DOHH2 (cell line): ENCODE measurements around the gene CNOT6.

ENCODE experiments used
- H3F3A ChIP-seq: fragments of 200-600 bp; sonication (generic), shearing (Covaris generic); 2 replicates; pipeline ENCODE4 v1.6.0; 2016; ENCODE audit warnings: antibody characterized with exemption, mild to moderate bottlenecking; ENCODE audit not compliant: control insufficient read depth, insufficient read depth
- H3K27ac ChIP-seq: fragments of 200-600 bp; sonication (generic); 2 replicates; pipeline ENCODE4 v1.5.1; 2014; ENCODE audit warnings: low read depth, mild to moderate bottlenecking, low read length, moderate library complexity
- H3K27me3 ChIP-seq: fragments of 200-600 bp; sonication (generic); 2 replicates; pipeline ENCODE4 v1.6.1; 2014; ENCODE audit warnings: mild to moderate bottlenecking, low read length, mixed read lengths; ENCODE audit not compliant: control insufficient read depth
- H3K36me3 ChIP-seq: fragments of 200-600 bp; sonication (generic); 2 replicates; pipeline ENCODE4 v1.6.1; 2014; ENCODE audit warnings: mild to moderate bottlenecking, low read length, moderate library complexity, mixed read lengths; ENCODE audit not compliant: control insufficient read depth
- H3K4me1 ChIP-seq: fragments of 200-600 bp; sonication (generic); 2 replicates; pipeline ENCODE4 v1.6.1; 2014; ENCODE audit warnings: mild to moderate bottlenecking, low read length, mixed read lengths; ENCODE audit not compliant: control insufficient read depth
- H3K4me2 ChIP-seq: fragments of 200-600 bp; sonication (generic); 2 replicates; pipeline ENCODE4 v1.6.0; 2014; ENCODE audit warnings: mild to moderate bottlenecking, low read length, moderate library complexity
- H3K4me3 ChIP-seq: fragments of 200-600 bp; sonication (generic); 2 replicates; pipeline ENCODE4 v1.5.1; 2014; ENCODE audit warnings: mild to moderate bottlenecking, low read length, mixed read lengths
- H3K79me2 ChIP-seq: fragments of 200-600 bp; sonication (generic); 2 replicates; pipeline ENCODE4 v1.6.1; 2014; ENCODE audit warnings: mild to moderate bottlenecking, low read length, mixed read lengths; ENCODE audit not compliant: control insufficient read depth
- H3K9me2 ChIP-seq: fragments of 200-600 bp; sonication (generic); replicated peaks from 2 replicates; pipeline ENCODE4 v1.6.1; 2014; ENCODE audit warnings: mild to moderate bottlenecking, low read length, mixed read lengths; ENCODE audit not compliant: control insufficient read depth
- H3K9me3 ChIP-seq: fragments of 200-600 bp; sonication (generic); 2 replicates; pipeline ENCODE4 v1.6.1; 2014; ENCODE audit warnings: antibody characterized with exemption, low read length, mixed read lengths; ENCODE audit not compliant: control insufficient read depth, insufficient read depth
- H4K20me1 ChIP-seq: fragments of 200-600 bp; sonication (generic); 2 replicates; pipeline ENCODE4 v1.6.0; 2014; ENCODE audit warnings: low read depth, mild to moderate bottlenecking, antibody characterized with exemption, low read length, moderate library complexity; ENCODE audit not compliant: control insufficient read depth, insufficient read depth
- CTCF ChIP-seq: fragments of 200-600 bp; sonication (generic); IDR thresholded peaks from one replicate; pipeline ENCODE4 v1.5.1; 2014; ENCODE audit warnings: antibody characterized with exemption, mild to moderate bottlenecking, low read depth, low read length; ENCODE audit not compliant: poor library complexity, severe bottlenecking
- EZH2phosphoT487 ChIP-seq: fragments of 200-600 bp; sonication (generic); IDR thresholded peaks from 2 replicates; pipeline ENCODE4 v1.6.1; 2017; ENCODE audit warnings: borderline replicate concordance, mild to moderate bottlenecking, antibody characterized with exemption, low read length, moderate library complexity, mixed read lengths

The CNOT6 gene

DNA sequence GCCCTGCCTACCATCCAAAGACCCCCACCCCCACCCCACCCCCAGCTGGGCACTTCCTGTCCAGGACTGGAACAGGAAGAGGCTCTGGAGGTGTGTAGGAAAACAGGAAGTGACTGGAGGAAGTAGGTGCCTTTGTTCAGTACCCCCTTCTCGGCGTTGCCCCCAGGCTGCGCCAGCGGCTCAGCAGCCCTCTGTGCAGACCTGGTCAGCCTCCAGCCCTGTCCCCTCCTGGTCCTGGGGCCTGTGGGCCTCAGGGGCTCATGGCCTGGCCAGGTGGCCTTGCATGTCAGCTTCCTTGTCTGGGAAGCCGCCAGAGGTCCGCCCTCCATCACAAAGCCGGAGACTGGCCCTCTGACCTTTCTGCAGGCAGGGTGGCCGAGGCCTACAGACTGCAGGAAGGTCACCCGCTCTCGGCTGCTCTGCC is 129.2 kb downstream of the CNOT6 start:
- Histone ChIP-seq H3K9me3 (no peaks in the 10 kb centered on the region), H3K9me2 (no peaks in the 10 kb centered on the region), H3K27ac (no peak overlapping the region), H3K4me3 (no peak overlapping the region), H3K27me3 (no peaks in the 10 kb centered on the region), H3F3A (no peaks in the 10 kb centered on the region), H3K4me1 (peaks cover 9% of the 10 kb centered on the region), H4K20me1 (no peaks in the 10 kb centered on the region), H3K79me2 (no peaks in the 10 kb centered on the region), H3K36me3 (no peaks in the 10 kb centered on the region), H3K4me2 (no peak overlapping the region)
- TF ChIP-seq CTCF: no peak
- TF ChIP-seq EZH2phosphoT487: no peak

- Histone ChIP-seq H3K4me3 (no peak overlapping the region), H3K27ac (no peak overlapping the region), H3K27me3 (no peaks in the 10 kb centered on the region), H3K36me3 (no peaks in the 10 kb centered on the region), H3K9me2 (no peaks in the 10 kb centered on the region), H3K4me2 (no peak overlapping the region), H4K20me1 (no peaks in the 10 kb centered on the region), H3F3A (no peaks in the 10 kb centered on the region), H3K9me3 (no peaks in the 10 kb centered on the region), H3K79me2 (no peaks in the 10 kb centered on the region), H3K4me1 (peaks cover 9% of the 10 kb centered on the region)
- TF ChIP-seq EZH2phosphoT487: no peak
- no peak for TF ChIP-seq CTCF
Observed at GRCh38 chr5:180623844-180624243, 129.7 kb downstream of the CNOT6 start.

GRCh38 chr5:180624587-180624986 is 130.4 kb downstream of the CNOT6 start:
- no peaks in the 10 kb centered on the region for H3K36me3 ChIP-seq
- no peak overlapping the region for H3K4me3 ChIP-seq
- H3K27ac ChIP-seq: no peak overlapping the region
- H3K27me3 ChIP-seq: no peaks in the 10 kb centered on the region
- no peaks in the 10 kb centered on the region for H3K9me3 ChIP-seq
- no peaks in the 10 kb centered on the region for H3K79me2 ChIP-seq
- H3K4me1 ChIP-seq: peaks cover 9% of the 10 kb centered on the region
- H3F3A ChIP-seq: no peaks in the 10 kb centered on the region
- no peaks in the 10 kb centered on the region for H3K9me2 ChIP-seq
- no peak overlapping the region for H3K4me2 ChIP-seq
- no peaks in the 10 kb centered on the region for H4K20me1 ChIP-seq
- no peak for TF ChIP-seq CTCF
- no peak for TF ChIP-seq EZH2phosphoT487
